ENCODE measurements around the gene TMPRSS6.
A peak's percentile ranks its signal among the peaks of the same experiment; 100 is the strongest.

DNA sequence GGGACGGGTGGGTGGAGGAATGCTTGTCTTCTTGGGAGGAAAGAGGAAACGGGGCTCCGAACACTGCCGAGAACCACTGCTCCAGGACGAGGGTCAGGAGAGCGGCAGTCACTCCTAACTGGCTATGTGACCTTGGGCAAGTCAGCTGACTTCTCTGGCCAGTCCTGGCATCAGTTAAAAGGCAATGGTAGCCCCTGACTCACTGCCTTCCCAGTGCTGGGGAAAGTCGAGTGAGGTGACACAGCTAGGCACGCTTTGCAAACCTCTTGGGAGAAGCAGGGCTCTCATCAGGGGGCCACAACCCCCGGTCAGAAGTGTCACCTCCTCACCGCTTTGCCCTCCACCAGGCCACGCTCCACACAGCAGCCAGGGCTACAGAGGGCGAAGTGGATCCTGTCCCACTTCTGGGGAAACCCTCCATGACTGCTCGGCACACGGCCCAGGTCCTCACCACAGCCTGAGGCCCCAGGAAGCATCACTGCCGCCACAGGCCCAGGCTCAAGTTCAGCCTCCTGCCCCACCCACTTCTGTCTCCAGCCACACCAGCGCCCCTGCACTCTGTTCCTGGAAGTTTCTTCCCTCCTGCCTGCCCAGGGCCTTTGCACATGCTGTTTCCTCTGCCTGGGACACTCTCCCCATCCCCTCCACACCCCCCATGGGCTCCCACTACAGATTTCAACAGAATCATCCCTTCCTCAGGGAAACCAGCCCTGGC lies 23.9 kb upstream of the TMPRSS6 start:
- TF ChIP-seq POLR2A (IDR thresholded peaks at IDR 0.05) = no peak
- TF ChIP-seq, protein P1, sequence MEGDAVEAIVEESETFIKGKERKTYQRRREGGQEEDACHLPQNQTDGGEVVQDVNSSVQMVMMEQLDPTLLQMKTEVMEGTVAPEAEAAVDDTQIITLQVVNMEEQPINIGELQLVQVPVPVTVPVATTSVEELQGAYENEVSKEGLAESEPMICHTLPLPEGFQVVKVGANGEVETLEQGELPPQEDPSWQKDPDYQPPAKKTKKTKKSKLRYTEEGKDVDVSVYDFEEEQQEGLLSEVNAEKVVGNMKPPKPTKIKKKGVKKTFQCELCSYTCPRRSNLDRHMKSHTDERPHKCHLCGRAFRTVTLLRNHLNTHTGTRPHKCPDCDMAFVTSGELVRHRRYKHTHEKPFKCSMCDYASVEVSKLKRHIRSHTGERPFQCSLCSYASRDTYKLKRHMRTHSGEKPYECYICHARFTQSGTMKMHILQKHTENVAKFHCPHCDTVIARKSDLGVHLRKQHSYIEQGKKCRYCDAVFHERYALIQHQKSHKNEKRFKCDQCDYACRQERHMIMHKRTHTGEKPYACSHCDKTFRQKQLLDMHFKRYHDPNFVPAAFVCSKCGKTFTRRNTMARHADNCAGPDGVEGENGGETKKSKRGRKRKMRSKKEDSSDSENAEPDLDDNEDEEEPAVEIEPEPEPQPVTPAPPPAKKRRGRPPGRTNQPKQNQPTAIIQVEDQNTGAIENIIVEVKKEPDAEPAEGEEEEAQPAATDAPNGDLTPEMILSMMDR (IDR thresholded peaks at IDR 0.05) = peak in 1 of 6 experiments; percentile 7

Data from esophagus squamous epithelium (tissue), 4 donors.